Measurements from ENCODE around the gene CHID1.

- TF ChIP-seq, protein P1, sequence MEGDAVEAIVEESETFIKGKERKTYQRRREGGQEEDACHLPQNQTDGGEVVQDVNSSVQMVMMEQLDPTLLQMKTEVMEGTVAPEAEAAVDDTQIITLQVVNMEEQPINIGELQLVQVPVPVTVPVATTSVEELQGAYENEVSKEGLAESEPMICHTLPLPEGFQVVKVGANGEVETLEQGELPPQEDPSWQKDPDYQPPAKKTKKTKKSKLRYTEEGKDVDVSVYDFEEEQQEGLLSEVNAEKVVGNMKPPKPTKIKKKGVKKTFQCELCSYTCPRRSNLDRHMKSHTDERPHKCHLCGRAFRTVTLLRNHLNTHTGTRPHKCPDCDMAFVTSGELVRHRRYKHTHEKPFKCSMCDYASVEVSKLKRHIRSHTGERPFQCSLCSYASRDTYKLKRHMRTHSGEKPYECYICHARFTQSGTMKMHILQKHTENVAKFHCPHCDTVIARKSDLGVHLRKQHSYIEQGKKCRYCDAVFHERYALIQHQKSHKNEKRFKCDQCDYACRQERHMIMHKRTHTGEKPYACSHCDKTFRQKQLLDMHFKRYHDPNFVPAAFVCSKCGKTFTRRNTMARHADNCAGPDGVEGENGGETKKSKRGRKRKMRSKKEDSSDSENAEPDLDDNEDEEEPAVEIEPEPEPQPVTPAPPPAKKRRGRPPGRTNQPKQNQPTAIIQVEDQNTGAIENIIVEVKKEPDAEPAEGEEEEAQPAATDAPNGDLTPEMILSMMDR (IDR thresholded peaks at IDR 0.05) = peak in 2 of 4 experiments; percentile 5 to 8
- no peak for TF ChIP-seq POLR2AphosphoS5 (IDR thresholded peaks at IDR 0.05)
- no peak for TF ChIP-seq EP300 (IDR thresholded peaks at IDR 0.05)
- no peak for TF ChIP-seq POLR2A (IDR thresholded peaks at IDR 0.05)
Measured at GRCh38 chr11:911031-911889, 650 bp upstream of the CHID1 start.
